ENCODE results near the gene KLC3.

The KLC3 gene

GRCh38 chr19:45355402-45355801, 14.9 kb downstream of the KLC3 start:
- Mint-ChIP-seq H3K4me1 (peaks cover 13% of the 10 kb centered on the region), H3K4me3 (no peak overlapping the region), H3K27me3 (ENCODE audit: low read depth, poor library complexity) (peaks cover 6% of the 10 kb centered on the region), H3K36me3 (ENCODE audit: low read depth) (peaks cover 52% of the 10 kb centered on the region), H3K27ac (no peak overlapping the region), H3K9me3 (no peaks in the 10 kb centered on the region)
- no peak for TF ChIP-seq CTCF (IDR thresholded peaks at IDR 0.05)
- no peak for DNase-seq

GRCh38 chr19:45355910-45356309, 15.4 kb downstream of the KLC3 start:
- Mint-ChIP-seq H3K4me3 (no peak overlapping the region), H3K36me3 (ENCODE audit: low read depth) (peaks cover 53% of the 10 kb centered on the region), H3K9me3 (no peaks in the 10 kb centered on the region), H3K27ac (no peak overlapping the region), H3K27me3 (ENCODE audit: low read depth, poor library complexity) (peaks cover 6% of the 10 kb centered on the region), H3K4me1 (peaks cover 13% of the 10 kb centered on the region)
- DNase-seq = no peak
- no peak for TF ChIP-seq CTCF (IDR thresholded peaks at IDR 0.05)

GRCh38 chr19:45356760-45357444, 16.4 kb downstream of the KLC3 start:
- Mint-ChIP-seq H3K27ac (no peak overlapping the region), H3K9me3 (no peaks in the 10 kb centered on the region), H3K36me3 (ENCODE audit: low read depth) (peaks cover 63% of the 10 kb centered on the region), H3K27me3 (ENCODE audit: low read depth, poor library complexity) (peaks cover 6% of the 10 kb centered on the region), H3K4me3 (no peak overlapping the region), H3K4me1 (peaks cover 13% of the 10 kb centered on the region)
- no peak for DNase-seq
- TF ChIP-seq CTCF (IDR thresholded peaks at IDR 0.05) = no peak

GRCh38 chr19:45357445-45357783, 16.9 kb downstream of the KLC3 start:
- DNase-seq = no peak
- H3K36me3 Mint-ChIP-seq (ENCODE audit: low read depth) = peaks cover 68% of the 10 kb centered on the region
- peaks cover 13% of the 10 kb centered on the region for H3K4me1 Mint-ChIP-seq
- no peak overlapping the region for H3K4me3 Mint-ChIP-seq
- no peak overlapping the region for H3K27ac Mint-ChIP-seq
- H3K27me3 Mint-ChIP-seq (ENCODE audit: low read depth, poor library complexity) = peaks cover 6% of the 10 kb centered on the region
- TF ChIP-seq CTCF (IDR thresholded peaks at IDR 0.05) = no peak
- no peaks in the 10 kb centered on the region for H3K9me3 Mint-ChIP-seq

- Mint-ChIP-seq H3K27me3 (ENCODE audit: low read depth, poor library complexity) (peaks cover 6% of the 10 kb centered on the region), H3K4me1 (peaks cover 13% of the 10 kb centered on the region), H3K36me3 (ENCODE audit: low read depth) (peaks cover 68% of the 10 kb centered on the region), H3K9me3 (no peaks in the 10 kb centered on the region), H3K4me3 (no peak overlapping the region), H3K27ac (peak overlapping the region; percentile 90)
- no peak for DNase-seq
- TF ChIP-seq CTCF (IDR thresholded peaks at IDR 0.05) = no peak
Measured at GRCh38 chr19:45358213-45358792, 17.8 kb downstream of the KLC3 start.

GRCh38 chr19:45361608-45362007, 21.1 kb downstream of the KLC3 start:
- Mint-ChIP-seq H3K9me3 (no peaks in the 10 kb centered on the region), H3K4me1 (peaks cover 13% of the 10 kb centered on the region), H3K36me3 (ENCODE audit: low read depth) (peaks cover 56% of the 10 kb centered on the region), H3K4me3 (no peak overlapping the region), H3K27ac (no peak overlapping the region), H3K27me3 (ENCODE audit: low read depth, poor library complexity) (peaks cover 2% of the 10 kb centered on the region)
- no peak for DNase-seq
- no peak for TF ChIP-seq CTCF (IDR thresholded peaks at IDR 0.05)

All from nephron progenitor cell (in vitro differentiated cells).